Central memory CD8-positive, alpha-beta T cell (primary cell): Measurements from ENCODE around the gene RPAIN.
"Not testable (repeated sequence)": the region's sequence is repeated elsewhere in the genome, so short reads cannot be mapped to it uniquely, and the experiment has no call there.

Experiments
- ATAC-seq: fragments of 150-1000 bp; cut with Tn5 transposase; replicated peaks from 2 replicates; pipeline ENCODE4 v1.10.0; 2022; ENCODE audit warnings: mild to moderate bottlenecking, moderate FRiP score, moderate number of reproducible peaks; ENCODE audit not compliant: poor library complexity, severe bottlenecking; ENCODE audit errors: extremely low read depth
- DNase-seq, 2 donors: peaks; one replicate each; pipeline ENCODE4 v3.0.0; 2021; ENCODE audit warnings: low spot score in 2 of 2
- H3K27ac Mint-ChIP-seq: one replicate; pipeline ENCODE4 v1.8.0; 2022; ENCODE audit warnings: low read depth, mild to moderate bottlenecking, moderate library complexity, mixed read lengths
- H3K27me3 Mint-ChIP-seq: one replicate; pipeline ENCODE4 v1.8.0; 2022; ENCODE audit warnings: mixed read lengths
- H3K36me3 Mint-ChIP-seq: one replicate; pipeline ENCODE4 v1.8.0; 2022; ENCODE audit warnings: mild to moderate bottlenecking, moderate library complexity, mixed read lengths; ENCODE audit not compliant: insufficient read depth
- H3K4me1 Mint-ChIP-seq: one replicate; pipeline ENCODE4 v1.8.0; 2022; ENCODE audit warnings: mixed read lengths
- H3K4me3 Mint-ChIP-seq: one replicate; pipeline ENCODE4 v1.8.0; 2022; ENCODE audit warnings: mild to moderate bottlenecking, moderate library complexity, mixed read lengths
- H3K9me3 Mint-ChIP-seq: one replicate; pipeline ENCODE4 v1.8.0; 2022; ENCODE audit warnings: mixed read lengths

RPAIN gene

DNA sequence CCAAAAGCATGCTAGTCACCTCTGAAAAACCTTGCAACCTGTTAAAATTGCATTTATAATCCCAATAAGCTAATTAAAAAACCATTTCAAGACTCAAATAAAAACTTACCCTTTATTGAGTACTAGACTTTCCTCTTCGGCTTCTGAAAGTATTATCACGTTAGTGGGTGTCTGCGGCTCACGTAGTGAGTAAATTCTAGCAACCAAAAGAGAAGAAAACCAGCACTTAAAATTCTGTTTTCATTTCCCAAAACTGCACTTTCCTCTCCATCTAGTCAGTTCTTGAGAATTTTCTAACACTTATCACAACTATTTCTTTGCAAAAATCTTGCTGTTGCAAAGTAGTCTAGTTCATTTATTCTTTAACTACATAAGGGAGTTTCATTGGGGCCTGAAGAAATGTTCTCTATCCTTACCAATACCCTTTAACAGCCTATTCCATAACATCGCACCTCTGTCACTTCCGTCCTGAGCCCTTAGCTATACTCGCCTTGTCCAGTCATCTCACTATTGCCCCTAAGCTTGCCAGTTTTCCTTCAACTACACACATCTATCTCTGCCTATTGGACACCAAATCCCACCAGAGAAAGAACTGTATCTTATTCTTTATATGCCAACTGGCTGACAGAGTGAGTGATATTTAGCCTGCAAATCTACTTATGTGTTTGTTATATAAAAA, 9.2 kb upstream of the RPAIN start:
- DNase-seq (no peak), ATAC-seq (no peak)
- Mint-ChIP-seq H3K4me3 (peak overlapping the region; percentile 1), H3K36me3 (peaks cover 56% of the 10 kb centered on the region), H3K27ac (peak overlapping the region; percentile 52), H3K4me1 (peaks cover 37% of the 10 kb centered on the region), H3K9me3 (no peaks in the 10 kb centered on the region), H3K27me3 (no peaks in the 10 kb centered on the region)

DNA sequence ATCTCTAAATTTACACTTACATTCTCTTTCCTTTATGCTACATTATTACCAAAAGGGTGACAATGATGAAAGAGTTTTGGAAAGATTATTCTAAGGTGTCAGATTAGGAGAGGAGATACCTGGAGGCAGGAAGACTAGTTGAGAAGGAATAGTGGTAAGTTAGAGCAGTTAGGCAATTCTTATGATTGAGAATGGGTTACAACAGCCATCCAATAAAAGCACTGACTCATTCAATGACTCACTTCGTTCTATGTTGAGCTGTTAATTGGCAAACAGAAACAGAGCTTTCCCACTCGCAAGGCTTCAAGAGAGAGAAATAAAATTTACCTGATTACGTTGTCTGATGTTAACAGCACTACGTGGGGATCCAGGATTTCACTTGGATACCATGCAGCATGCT, 6.3 kb upstream of the RPAIN start:
- no peak overlapping the region for H3K4me3 Mint-ChIP-seq
- no peak for DNase-seq
- ATAC-seq, result no peak
- no peaks in the 10 kb centered on the region for H3K27me3 Mint-ChIP-seq
- H3K36me3 Mint-ChIP-seq, result peaks cover 70% of the 10 kb centered on the region
- peaks cover 37% of the 10 kb centered on the region for H3K4me1 Mint-ChIP-seq
- no peaks in the 10 kb centered on the region for H3K9me3 Mint-ChIP-seq
- no peak overlapping the region for H3K27ac Mint-ChIP-seq

DNA sequence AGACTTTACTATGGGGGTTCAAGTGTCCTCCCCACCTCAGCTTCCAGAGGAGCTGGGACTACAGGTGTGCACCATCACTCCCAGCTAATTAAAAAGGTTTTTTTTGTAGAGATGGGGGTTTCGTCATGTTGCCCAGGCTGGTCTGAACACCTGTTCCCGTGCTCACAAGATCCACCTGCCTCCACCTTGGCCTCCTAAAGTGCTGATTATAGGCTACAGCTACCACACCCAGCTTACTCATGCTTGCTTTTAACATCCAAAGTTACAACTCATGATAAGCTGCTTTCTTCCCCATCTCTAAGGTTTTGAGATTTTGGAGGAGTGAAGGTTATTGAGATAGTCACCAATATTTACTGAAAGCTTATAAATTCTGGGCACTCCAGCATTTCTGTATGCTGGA, 3.1 kb upstream of the RPAIN start:
- Mint-ChIP-seq H3K4me3 (peak overlapping the region; percentile 37), H3K27ac (no peak overlapping the region), H3K36me3 (peaks cover 70% of the 10 kb centered on the region)

GRCh38 chr17:5418858-5419355, 1.1 kb upstream of the RPAIN start:
- Mint-ChIP-seq H3K27ac (peak overlapping the region; percentile 95), H3K27me3 (no peaks in the 10 kb centered on the region), H3K36me3 (peaks cover 63% of the 10 kb centered on the region), H3K4me1 (peaks cover 18% of the 10 kb centered on the region), H3K4me3 (peak overlapping the region; percentile 97), H3K9me3 (no peaks in the 10 kb centered on the region)
- peak; percentile 25 to 64 for DNase-seq
- ATAC-seq, result peak; percentile 63

More for the DNA sequence above, 3.1 kb upstream of the RPAIN start:
- DNase-seq (no peak), ATAC-seq (no peak)
- Mint-ChIP-seq H3K9me3 (no peaks in the 10 kb centered on the region), H3K4me1 (peaks cover 36% of the 10 kb centered on the region), H3K27me3 (no peaks in the 10 kb centered on the region)

DNA sequence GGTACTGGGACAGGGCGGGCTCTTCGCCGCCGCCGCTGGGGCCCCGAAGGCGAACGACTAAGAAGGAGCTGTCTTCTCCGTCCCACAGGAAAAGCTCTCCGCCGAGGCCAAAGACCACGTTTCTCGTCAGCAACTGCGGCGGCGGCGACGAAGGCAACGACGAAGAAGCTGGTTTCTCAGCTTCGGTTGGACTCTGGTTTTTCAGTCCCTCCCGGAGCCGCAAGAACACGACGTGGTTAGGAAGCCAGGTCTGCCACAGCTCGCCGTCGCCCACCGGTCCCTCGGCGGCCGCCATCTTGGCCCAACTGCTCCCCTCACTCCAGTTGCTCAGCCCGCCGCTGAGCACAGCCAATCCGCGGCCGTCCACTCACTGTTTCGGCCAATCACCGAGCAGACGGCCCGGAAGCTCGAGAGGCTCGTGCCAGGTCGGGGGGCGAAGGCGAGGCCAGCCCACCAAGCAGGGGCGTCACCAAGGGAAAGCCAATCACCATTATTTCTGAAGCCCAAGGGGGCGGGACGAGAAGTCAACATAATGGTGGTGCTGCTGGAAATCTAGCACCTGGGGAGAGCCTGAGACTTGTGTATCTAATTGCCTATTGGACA, 525 bp upstream of the RPAIN start, which contains the start of gene NUP88:
NUP88 (minus strand) TSS at position 307 of the 603 bp plus-strand sequence; CDS start at position 295, 12 bp downstream.
- peak; percentile 91 for ATAC-seq
- Mint-ChIP-seq H3K36me3 (peaks cover 62% of the 10 kb centered on the region), H3K27ac (peak within 1 kb of the TSS; percentile 95), H3K9me3 (no peaks in the 10 kb centered on the region), H3K4me1 (peaks cover 18% of the 10 kb centered on the region), H3K4me3 (peak within 1 kb of the TSS; percentile 97), H3K27me3 (no peaks in the 10 kb centered on the region)
- DNase-seq, result peak; percentile 88 to 96

- Mint-ChIP-seq H3K36me3 (peaks cover 60% of the 10 kb centered on the region), H3K27ac (no peak overlapping the region), H3K9me3 (no peaks in the 10 kb centered on the region), H3K27me3 (no peaks in the 10 kb centered on the region), H3K4me1 (peaks cover 18% of the 10 kb centered on the region), H3K4me3 (no peak overlapping the region)
- DNase-seq, result no peak
- ATAC-seq, result no peak
These were observed 2.5 kb downstream of the RPAIN start for GRCh38 chr17:5422505-5422904.

GRCh38 chr17:5424909-5425308, 4.9 kb downstream of the RPAIN start:
- H3K4me3 Mint-ChIP-seq, result no peak overlapping the region
- DNase-seq (no peak), ATAC-seq (no peak)
- H3K4me1 Mint-ChIP-seq, result peaks cover 18% of the 10 kb centered on the region
- no peaks in the 10 kb centered on the region for H3K27me3 Mint-ChIP-seq
- no peaks in the 10 kb centered on the region for H3K9me3 Mint-ChIP-seq
- H3K27ac Mint-ChIP-seq, result no peak overlapping the region
- H3K36me3 Mint-ChIP-seq, result peaks cover 59% of the 10 kb centered on the region

DNA sequence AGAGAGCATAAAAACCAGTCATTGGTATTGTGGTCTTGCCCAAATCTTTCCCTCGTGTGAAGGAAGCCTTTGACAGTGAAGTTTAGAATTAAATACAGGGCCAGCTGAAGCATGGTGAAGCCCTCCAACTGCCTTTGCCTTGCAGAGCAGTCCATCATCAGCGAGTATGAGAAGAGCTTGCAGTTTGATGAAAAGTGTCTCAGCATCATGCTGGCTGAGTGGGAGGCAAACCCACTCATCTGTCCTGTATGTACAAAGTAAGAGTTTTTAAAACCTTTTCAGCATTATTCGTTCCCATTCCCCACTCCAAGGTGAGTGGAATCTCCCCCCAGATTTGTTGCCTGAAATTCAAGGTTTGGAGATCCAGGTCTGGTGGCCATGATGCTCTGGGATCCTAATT, 5.8 kb downstream of the RPAIN start:
- H3K9me3 Mint-ChIP-seq, result no peaks in the 10 kb centered on the region
- H3K4me1 Mint-ChIP-seq, result peaks cover 16% of the 10 kb centered on the region
- ATAC-seq (no peak), DNase-seq (no peak)
- H3K36me3 Mint-ChIP-seq, result peaks cover 60% of the 10 kb centered on the region
- no peak overlapping the region for H3K4me3 Mint-ChIP-seq
- H3K27me3 Mint-ChIP-seq, result no peaks in the 10 kb centered on the region
- no peak overlapping the region for H3K27ac Mint-ChIP-seq

DNA sequence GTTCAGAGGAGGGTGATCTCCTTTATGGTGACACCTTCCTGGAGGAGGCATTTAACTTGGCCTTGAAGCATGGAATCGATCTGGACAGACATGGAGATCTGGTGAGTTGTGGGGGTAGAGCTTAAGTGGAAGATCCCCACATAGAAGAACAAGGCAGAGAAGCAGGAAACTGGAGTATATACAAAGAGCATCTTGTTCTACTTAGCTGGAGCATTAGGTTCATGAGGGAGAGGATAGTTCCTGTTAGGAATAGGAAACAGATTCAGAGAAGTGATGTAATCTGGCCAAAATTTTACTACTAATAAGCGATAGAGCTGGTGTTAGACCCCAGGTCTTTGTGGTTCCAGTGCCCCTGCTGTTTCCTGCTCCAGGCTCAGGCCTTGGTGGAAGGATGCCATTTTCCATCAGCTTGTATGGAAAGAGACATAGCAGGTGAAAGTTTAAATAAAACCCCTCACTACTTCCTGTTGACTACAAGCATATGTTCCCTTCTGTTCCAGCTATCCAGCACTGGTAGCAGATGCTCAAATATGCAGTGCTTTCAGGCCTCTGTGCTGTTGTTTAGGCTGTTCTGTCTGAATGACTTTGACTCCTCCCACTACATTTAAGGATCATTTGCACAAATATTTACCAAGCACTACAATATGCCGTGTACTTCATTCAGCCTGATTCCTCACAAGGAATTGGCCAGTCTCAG, 9.4 kb downstream of the RPAIN start:
- Mint-ChIP-seq H3K4me1 (peaks cover 6% of the 10 kb centered on the region), H3K36me3 (peaks cover 69% of the 10 kb centered on the region), H3K27me3 (no peaks in the 10 kb centered on the region), H3K27ac (no peak overlapping the region), H3K9me3 (no peaks in the 10 kb centered on the region), H3K4me3 (no peak overlapping the region)
- ATAC-seq (no peak), DNase-seq (no peak)

GRCh38 chr17:5430413-5430999, 10.5 kb downstream of the RPAIN start:
- peaks cover 70% of the 10 kb centered on the region for H3K36me3 Mint-ChIP-seq
- no peaks in the 10 kb centered on the region for H3K27me3 Mint-ChIP-seq
- ATAC-seq (no peak), DNase-seq (no peak)
- H3K27ac Mint-ChIP-seq, result peak overlapping the region; percentile 39
- H3K9me3 Mint-ChIP-seq, result no peaks in the 10 kb centered on the region
- H3K4me3 Mint-ChIP-seq, result no peak overlapping the region
- H3K4me1 Mint-ChIP-seq, result peaks cover 6% of the 10 kb centered on the region

GRCh38 chr17:5431234-5431633, 11.3 kb downstream of the RPAIN start:
- peaks cover 69% of the 10 kb centered on the region for H3K36me3 Mint-ChIP-seq
- H3K4me3 Mint-ChIP-seq, H3K4me1 Mint-ChIP-seq, H3K27me3 Mint-ChIP-seq, DNase-seq, H3K9me3 Mint-ChIP-seq, ATAC-seq: not testable (repeated sequence)
- peak overlapping the region; percentile 39 for H3K27ac Mint-ChIP-seq

- DNase-seq (no peak), ATAC-seq (no peak)
- peaks cover 69% of the 10 kb centered on the region for H3K36me3 Mint-ChIP-seq
- peaks cover 6% of the 10 kb centered on the region for H3K4me1 Mint-ChIP-seq
- H3K27me3 Mint-ChIP-seq, result no peaks in the 10 kb centered on the region
- H3K27ac Mint-ChIP-seq, result no peak overlapping the region
- H3K9me3 Mint-ChIP-seq, result no peaks in the 10 kb centered on the region
- no peak overlapping the region for H3K4me3 Mint-ChIP-seq
These were observed 12.1 kb downstream of the RPAIN start for GRCh38 chr17:5431949-5432556.
